ENCODE data around the gene RAB11FIP3. TPM values are rescaled to one million over a fixed set of nuclear protein-coding genes. Genes with fewer than 3 reads are reported as not detected.
A peak's percentile ranks its signal among the peaks of the same experiment; 100 is the strongest.

The RAB11FIP3 gene
- total RNA-seq, 1 experiment from 2014 or later, result 33.7 TPM

DNA sequence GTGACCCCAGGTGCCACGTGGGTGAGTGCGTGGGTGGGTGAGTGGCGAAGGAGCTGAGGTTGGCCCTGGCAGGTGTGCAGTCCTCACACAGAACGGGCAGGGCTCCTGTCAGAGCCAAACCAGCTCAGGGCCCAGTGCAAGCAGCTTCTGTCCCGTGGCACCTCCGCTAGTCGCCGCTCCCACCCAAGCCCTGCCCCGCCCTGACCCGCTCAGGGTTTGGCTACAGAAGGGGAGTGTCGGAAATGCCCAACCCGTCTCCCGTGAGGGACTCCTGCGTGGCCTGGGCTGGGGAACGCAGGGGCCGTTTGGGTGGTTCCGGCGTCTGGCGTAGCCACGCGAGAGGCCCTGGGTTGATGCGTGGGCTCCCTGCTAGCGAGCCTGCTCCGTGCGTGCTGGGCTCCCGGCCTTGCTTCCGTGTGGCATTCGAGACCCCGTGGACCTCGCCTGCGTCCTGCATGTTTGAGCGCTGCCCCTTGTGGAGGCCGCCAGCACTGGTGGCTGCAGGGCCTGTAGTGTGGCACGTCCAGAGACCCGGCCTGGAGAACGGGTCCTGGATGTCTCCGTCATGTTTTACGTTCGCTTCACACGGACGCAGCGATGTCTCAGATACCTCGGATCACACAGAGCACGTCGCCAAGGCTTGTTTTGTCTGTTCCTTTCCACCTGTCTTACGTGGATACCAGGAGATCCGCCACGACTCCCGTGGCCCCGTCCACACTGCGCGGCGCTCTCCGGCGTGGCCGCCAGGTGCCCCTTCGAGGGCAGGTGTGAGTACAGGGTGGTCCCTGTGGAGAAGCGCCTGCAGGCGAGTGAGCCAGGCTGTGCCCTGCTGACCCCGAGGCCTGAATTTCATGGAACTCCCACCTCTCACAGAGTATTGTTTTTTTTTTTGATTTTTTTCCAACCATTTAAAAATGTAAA, 112.2 kb downstream of the RAB11FIP3 start:
- intact Hi-C loops (cut with micrococcal nuclease; ENCODE audit: unreplicated experiment), result no loop called here
- CTCF ChIA-PET, result no interaction called here
- H3K27me3 Mint-ChIP-seq (ENCODE audit: unreplicated experiment), result no peaks in the 10 kb centered on the region

DNA sequence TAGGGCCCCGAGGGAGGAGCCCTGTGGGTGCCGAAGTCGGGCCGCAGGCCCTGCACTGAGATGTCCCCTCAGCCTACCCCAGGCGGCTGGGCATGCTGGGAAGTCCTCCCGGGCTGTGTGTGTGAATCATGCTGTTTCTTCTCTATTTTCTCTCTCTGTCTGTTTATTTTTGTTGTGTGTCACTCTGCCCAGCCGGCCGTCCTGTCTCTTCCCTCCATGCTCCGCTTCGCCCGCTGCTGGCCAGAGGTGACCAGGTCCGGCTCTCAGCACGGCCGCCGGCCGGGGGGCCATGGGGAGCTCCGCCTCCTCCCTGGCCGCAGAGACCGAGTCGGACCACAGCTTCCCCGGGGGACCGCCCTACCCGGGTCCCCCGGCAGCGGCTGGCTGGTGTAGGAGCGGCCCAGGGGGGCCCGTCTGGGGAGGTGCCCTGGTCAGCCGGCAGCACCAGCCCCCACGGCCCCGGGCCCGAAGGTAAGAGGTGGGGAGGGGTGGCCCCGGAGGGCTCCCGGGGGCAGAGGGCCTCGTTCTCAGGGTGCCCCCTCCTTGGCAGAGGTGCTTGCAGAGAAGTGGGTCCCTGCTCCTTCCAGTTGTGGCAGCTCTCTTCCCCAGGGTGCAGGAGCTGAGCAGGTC, 114.6 kb downstream of the RAB11FIP3 start:
- no peaks in the 10 kb centered on the region for H3K9me3 Mint-ChIP-seq (ENCODE audit: low read depth, unreplicated experiment)
- DNase-seq, result no peak
- intact Hi-C loops (cut with micrococcal nuclease; ENCODE audit: unreplicated experiment), result no loop called here
- BruUV-seq (replicated peaks), result no TSS peak
- H3K4me3 Mint-ChIP-seq (ENCODE audit: low read depth, unreplicated experiment), result no peak overlapping the region
- peaks cover 44% of the 10 kb centered on the region for H3K36me3 Mint-ChIP-seq (ENCODE audit: insufficient read depth, unreplicated experiment)
- TF ChIP-seq, protein P1, sequence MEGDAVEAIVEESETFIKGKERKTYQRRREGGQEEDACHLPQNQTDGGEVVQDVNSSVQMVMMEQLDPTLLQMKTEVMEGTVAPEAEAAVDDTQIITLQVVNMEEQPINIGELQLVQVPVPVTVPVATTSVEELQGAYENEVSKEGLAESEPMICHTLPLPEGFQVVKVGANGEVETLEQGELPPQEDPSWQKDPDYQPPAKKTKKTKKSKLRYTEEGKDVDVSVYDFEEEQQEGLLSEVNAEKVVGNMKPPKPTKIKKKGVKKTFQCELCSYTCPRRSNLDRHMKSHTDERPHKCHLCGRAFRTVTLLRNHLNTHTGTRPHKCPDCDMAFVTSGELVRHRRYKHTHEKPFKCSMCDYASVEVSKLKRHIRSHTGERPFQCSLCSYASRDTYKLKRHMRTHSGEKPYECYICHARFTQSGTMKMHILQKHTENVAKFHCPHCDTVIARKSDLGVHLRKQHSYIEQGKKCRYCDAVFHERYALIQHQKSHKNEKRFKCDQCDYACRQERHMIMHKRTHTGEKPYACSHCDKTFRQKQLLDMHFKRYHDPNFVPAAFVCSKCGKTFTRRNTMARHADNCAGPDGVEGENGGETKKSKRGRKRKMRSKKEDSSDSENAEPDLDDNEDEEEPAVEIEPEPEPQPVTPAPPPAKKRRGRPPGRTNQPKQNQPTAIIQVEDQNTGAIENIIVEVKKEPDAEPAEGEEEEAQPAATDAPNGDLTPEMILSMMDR (IDR thresholded peaks at IDR 0.05; ENCODE audit: unreplicated experiment), result no peak
- no peak overlapping the region for H3K27ac Mint-ChIP-seq (ENCODE audit: unreplicated experiment)
- H3K4me1 Mint-ChIP-seq (ENCODE audit: low read depth, unreplicated experiment), result no peaks in the 10 kb centered on the region
- CTCF ChIA-PET, result no interaction called here
- no peaks in the 10 kb centered on the region for H3K27me3 Mint-ChIP-seq (ENCODE audit: unreplicated experiment)

More for the DNA sequence above, 112.2 kb downstream of the RAB11FIP3 start:
- DNase-seq, result no peak
- TF ChIP-seq, protein P1 (IDR thresholded peaks at IDR 0.05; ENCODE audit: unreplicated experiment), result peak; percentile 33
- no peak overlapping the region for H3K27ac Mint-ChIP-seq (ENCODE audit: unreplicated experiment)
- peaks cover 8% of the 10 kb centered on the region for H3K4me1 Mint-ChIP-seq (ENCODE audit: low read depth, unreplicated experiment)
- no TSS peak for BruUV-seq (replicated peaks)
- H3K36me3 Mint-ChIP-seq (ENCODE audit: insufficient read depth, unreplicated experiment), result peaks cover 55% of the 10 kb centered on the region
- no peaks in the 10 kb centered on the region for H3K9me3 Mint-ChIP-seq (ENCODE audit: low read depth, unreplicated experiment)
- H3K4me3 Mint-ChIP-seq (ENCODE audit: low read depth, unreplicated experiment), result no peak overlapping the region

GRCh38 chr16:540645-541340, 115.3 kb downstream of the RAB11FIP3 start:
- Mint-ChIP-seq H3K4me3 (ENCODE audit: low read depth, unreplicated experiment) (no peak overlapping the region), H3K36me3 (ENCODE audit: insufficient read depth, unreplicated experiment) (peaks cover 36% of the 10 kb centered on the region), H3K27ac (ENCODE audit: unreplicated experiment) (no peak overlapping the region), H3K27me3 (ENCODE audit: unreplicated experiment) (no peaks in the 10 kb centered on the region), H3K4me1 (ENCODE audit: low read depth, unreplicated experiment) (no peaks in the 10 kb centered on the region), H3K9me3 (ENCODE audit: low read depth, unreplicated experiment) (no peaks in the 10 kb centered on the region)
- intact Hi-C loops (cut with micrococcal nuclease; ENCODE audit: unreplicated experiment), result no loop called here
- no peak for DNase-seq
- BruUV-seq (replicated peaks), result no TSS peak
- CTCF ChIA-PET, result interaction anchor here (0.7 kb wide), 1 partner anchor 1735 kb away, joined by 4 read pairs; no protein-coding TSS in a partner anchor
- TF ChIP-seq, protein P1 (IDR thresholded peaks at IDR 0.05; ENCODE audit: unreplicated experiment), result no peak

DNA sequence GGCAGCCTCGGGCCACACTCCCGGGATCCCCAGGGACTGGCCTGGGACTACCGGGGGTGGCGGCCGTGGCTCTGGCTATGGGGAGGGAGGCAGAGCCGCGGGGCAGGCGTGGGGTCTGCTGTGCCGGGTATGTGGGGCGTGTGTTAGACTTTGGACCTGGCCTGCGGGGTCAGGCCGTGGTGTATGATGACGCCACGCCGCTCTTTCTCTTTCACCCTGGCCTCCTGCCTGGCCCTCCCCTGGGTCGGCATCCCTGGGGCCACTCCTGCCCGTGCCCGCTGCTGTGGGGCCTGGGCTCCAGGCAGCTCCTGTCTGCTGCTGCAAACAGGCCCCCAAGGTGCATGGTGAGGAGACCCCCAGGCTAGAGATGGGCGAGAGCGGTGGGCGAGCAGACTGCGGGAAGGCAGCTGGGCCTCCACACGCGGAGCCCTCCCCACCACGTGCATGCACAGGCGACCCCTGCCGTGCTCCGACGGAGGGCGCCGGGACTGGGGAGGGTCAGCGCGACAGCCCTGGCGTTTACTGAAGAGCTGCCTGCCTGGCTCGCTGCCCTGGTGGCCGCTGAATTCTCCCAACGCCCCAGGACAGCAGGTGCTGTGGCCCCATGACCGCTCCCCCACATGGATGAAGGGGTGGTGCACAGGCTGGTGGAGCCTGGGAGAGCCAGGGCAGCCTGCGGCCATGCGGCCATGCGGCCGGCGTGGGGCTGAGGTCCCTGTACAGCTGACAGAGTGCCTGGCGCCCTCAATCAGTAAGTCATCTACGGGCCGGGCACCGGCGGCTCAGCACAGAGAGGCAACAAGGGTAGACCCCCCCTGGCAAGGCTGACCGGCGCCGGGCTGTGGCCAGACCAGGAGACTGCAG, 118.1 kb downstream of the RAB11FIP3 start:
- Mint-ChIP-seq H3K27ac (ENCODE audit: unreplicated experiment) (no peak overlapping the region), H3K27me3 (ENCODE audit: unreplicated experiment) (no peaks in the 10 kb centered on the region), H3K4me3 (ENCODE audit: low read depth, unreplicated experiment) (no peak overlapping the region), H3K9me3 (ENCODE audit: low read depth, unreplicated experiment) (no peaks in the 10 kb centered on the region), H3K4me1 (ENCODE audit: low read depth, unreplicated experiment) (no peaks in the 10 kb centered on the region), H3K36me3 (ENCODE audit: insufficient read depth, unreplicated experiment) (peaks cover 25% of the 10 kb centered on the region)
- DNase-seq, result no peak
- intact Hi-C loops (cut with micrococcal nuclease; ENCODE audit: unreplicated experiment), result no loop called here
- no TSS peak for BruUV-seq (replicated peaks)
- CTCF ChIA-PET, result interaction anchor here (0.6 kb wide), 1 partner anchor 1863 kb away, joined by 5 read pairs; no protein-coding TSS in a partner anchor
- TF ChIP-seq, protein P1 (IDR thresholded peaks at IDR 0.05; ENCODE audit: unreplicated experiment), result no peak

Measured in Calu3 (cell line).